RWPE1 (cell line): Measurements from ENCODE around the gene C1orf53.
"Not testable (repeated sequence)": the region's sequence is repeated elsewhere in the genome, so short reads cannot be mapped to it uniquely, and the experiment has no call there.

Experiments used
- CTCF ChIA-PET: fragments of 350-600 bp; sonication (Branson Sonifier 250); formaldehyde crosslinking; extraction: SDS; loops from one replicate; lab custom pipeline; 2021; lab: Yijun Ruan, JAX
- POLR2A ChIA-PET: fragments of 400-600 bp; formaldehyde crosslinking; extraction: SDS; loops from one replicate; lab custom pipeline; 2020; ENCODE audit warnings: antibody characterized with exemption; ENCODE audit not compliant: low non-redundant PET; lab: Yijun Ruan, JAX
- DNase-seq: peaks from one replicate; pipeline ENCODE4 v3.0.0; 2012; ENCODE audit warnings: low spot score
- H3K27ac ChIP-seq: fragments of 450-650 bp; 2 replicates; pipeline ENCODE4 v1.5.1; 2017
- TF ChIP-seq, protein P1 (sequence below): fragments of 450-650 bp; conservative IDR thresholded peaks from 2 replicates; pipeline ENCODE4 v1.5.1; 2017; ENCODE audit warnings: low read depth, mild to moderate bottlenecking

C1orf53 gene

DNA sequence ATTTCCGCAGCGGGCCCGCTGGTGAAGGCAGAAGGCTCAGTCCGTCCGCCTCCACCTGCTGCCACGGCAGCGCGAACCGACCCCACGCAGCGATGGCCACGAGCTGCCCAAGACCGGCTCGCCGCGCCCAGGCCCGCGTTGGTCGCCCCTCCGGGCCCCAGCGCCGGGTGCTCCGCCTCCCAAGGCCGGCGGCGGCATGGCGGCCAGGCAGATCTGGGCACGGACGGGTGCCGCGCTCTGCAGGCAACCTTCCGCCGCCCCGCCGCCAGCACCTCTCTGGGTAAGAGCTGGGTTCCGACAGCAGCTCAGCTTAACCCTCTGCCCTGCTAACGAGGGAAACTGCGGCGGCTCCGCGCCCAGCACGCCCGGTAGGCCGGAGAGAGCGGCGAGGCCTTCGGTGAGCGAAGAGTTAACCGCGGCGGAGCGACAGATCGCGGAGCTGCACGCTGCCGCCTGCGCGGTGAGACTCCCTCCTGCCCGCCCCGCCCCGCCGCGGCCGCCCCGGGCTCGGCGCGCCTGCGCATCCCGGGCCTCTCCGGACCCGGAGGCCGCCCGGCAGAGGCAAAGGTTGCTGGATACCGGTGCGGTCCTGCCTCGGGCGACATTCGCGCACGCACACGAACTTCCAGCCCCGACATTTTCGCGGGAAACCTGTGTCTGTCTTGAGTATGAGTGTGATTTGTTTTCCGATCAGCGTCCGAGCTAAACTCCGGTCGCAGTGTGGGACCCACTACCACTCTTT is at the start of gene C1orf53:
Gene C1orf53, plus strand, starts transcription at position 177 of the 742 bp plus-strand sequence. Its CDS starts 20 bp downstream, at position 197.
- H3K27ac ChIP-seq: peak within 1 kb of the TSS; percentile 91
- CTCF ChIA-PET: interaction anchor here (0.7 to 2.9 kb wide), 6 partner anchors 13 to 209 kb away, joined by 3 to 19 read pairs (median 3); no protein-coding TSS in a partner anchor
- TF ChIP-seq, protein P1, sequence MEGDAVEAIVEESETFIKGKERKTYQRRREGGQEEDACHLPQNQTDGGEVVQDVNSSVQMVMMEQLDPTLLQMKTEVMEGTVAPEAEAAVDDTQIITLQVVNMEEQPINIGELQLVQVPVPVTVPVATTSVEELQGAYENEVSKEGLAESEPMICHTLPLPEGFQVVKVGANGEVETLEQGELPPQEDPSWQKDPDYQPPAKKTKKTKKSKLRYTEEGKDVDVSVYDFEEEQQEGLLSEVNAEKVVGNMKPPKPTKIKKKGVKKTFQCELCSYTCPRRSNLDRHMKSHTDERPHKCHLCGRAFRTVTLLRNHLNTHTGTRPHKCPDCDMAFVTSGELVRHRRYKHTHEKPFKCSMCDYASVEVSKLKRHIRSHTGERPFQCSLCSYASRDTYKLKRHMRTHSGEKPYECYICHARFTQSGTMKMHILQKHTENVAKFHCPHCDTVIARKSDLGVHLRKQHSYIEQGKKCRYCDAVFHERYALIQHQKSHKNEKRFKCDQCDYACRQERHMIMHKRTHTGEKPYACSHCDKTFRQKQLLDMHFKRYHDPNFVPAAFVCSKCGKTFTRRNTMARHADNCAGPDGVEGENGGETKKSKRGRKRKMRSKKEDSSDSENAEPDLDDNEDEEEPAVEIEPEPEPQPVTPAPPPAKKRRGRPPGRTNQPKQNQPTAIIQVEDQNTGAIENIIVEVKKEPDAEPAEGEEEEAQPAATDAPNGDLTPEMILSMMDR: no peak
- POLR2A ChIA-PET: interaction anchor here (0.6 to 1.6 kb wide), 6 partner anchors 8 to 338 kb away, joined by 3 to 6 read pairs (median 4); partner anchors contain the start of genes DENND1B and LHX9
- peak; percentile 98 for DNase-seq

DNA sequence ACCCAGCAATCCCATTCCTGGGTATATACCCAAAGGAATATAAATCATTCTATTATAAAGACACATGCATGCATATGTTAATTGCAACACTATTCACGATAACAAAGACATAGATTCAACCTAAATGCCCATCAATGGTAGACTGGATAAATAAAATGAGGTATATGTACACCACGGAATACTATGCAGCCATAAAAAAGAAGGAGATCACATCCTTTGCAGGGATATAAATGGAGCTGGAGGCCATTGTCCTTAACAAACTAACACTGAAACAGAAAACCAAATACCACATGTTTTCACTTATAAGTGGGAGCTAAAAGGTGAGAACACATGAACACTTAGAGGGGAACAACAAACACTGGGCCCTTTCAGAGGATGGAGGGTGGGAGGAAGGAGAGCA is 46.7 kb upstream of the C1orf53 start:
- CTCF ChIA-PET: interaction anchor here (1.5 kb wide), 1 partner anchor 13 kb away, joined by 5 read pairs; no protein-coding TSS in a partner anchor
- H3K27ac ChIP-seq, DNase-seq, POLR2A ChIA-PET: not testable (repeated sequence)

DNA sequence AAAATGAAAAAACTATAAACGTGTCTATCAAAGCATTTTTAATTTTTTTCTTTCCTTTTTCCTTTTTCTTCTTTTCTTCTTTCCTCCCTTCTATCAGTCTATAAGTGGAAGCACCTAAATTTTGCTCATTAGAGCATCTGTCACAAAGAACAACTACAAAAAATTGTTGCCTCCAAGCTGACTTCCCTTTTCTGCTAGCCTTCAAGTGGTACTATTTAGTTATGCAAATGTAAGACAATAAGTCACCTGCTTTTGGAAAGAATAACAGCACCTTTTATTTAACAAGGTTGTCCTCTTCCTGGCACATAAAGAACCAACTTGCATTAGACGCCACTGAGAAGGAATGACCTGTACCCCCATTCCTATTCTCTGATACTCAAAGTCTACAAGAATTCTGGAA is 45.0 kb upstream of the C1orf53 start:
- no peak for DNase-seq
- ChIA-PET POLR2A (no interaction called here), CTCF (no interaction called here)
- no peak overlapping the region for H3K27ac ChIP-seq
- TF ChIP-seq, protein P1: no peak

DNA sequence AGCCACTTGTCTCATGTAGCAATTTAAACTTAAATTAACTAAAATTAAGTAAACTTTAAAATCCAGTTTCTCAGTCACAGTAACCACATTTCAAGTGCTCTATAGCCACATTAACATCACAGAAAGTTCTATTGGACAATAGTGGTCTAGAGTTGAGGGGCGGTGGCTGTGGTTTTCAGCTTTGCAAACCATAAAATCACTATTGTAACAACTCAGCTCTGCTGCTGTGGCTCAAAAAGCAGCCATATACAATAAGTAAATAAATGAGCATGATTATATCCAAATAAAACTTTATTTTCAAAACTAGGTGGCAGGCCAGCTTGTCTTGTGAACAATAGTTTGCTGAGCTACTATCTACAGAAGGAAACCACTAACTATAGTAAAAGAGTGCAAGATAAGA is 43.4 kb upstream of the C1orf53 start:
- DNase-seq: no peak
- POLR2A ChIA-PET: no interaction called here
- CTCF ChIA-PET: interaction anchor here (1.4 kb wide), 1 partner anchor 10 kb away, joined by 11 read pairs; no protein-coding TSS in a partner anchor
- H3K27ac ChIP-seq: no peak overlapping the region
- TF ChIP-seq, protein P1: no peak

DNA sequence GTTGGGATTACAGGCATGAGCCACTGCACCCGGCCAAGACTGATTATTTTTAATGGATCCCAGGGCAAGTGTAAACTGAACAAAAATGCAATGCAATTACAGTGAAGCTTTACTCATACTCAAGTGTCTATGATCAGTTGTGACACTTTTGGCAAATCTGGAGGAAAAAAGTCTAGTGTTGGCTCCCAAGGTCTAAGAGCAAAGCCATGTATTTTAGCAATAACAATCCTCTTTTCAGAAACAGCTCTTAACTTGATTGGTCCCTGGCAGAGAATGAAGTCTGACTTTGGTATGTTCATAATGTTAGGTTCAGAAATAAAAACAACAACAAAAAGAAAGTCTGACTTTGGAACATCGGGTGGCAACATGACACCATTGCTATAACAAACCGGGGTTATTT is 40.2 kb upstream of the C1orf53 start:
- no peak overlapping the region for H3K27ac ChIP-seq
- ChIA-PET CTCF (interaction anchor here (0.8 kb wide), 1 partner anchor 17 kb away, joined by 3 read pairs; no protein-coding TSS in a partner anchor), POLR2A (no interaction called here)
- TF ChIP-seq, protein P1: no peak
- no peak for DNase-seq

DNA sequence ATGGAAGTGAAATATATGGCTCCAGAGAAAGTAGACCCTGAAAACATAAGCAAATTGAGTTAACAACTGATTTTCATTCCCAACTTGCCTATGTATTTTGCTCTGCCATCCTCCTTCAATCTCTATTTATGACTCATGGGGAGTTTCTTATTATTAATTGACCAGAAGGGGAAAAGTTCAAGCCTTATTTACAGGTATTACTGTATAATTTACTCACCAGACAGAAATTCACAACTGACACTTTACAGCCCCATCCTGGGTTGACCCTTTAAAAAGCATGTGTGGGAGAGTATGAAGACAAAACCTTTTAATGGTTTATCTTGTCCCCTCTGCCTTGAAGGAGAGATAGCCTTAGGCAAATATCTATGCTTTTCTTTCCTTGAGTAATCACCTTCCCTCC is 39.8 kb upstream of the C1orf53 start:
- DNase-seq: peak; percentile 42
- TF ChIP-seq, protein P1: no peak
- POLR2A ChIA-PET: no interaction called here
- CTCF ChIA-PET: no interaction called here
- H3K27ac ChIP-seq: no peak overlapping the region

DNA sequence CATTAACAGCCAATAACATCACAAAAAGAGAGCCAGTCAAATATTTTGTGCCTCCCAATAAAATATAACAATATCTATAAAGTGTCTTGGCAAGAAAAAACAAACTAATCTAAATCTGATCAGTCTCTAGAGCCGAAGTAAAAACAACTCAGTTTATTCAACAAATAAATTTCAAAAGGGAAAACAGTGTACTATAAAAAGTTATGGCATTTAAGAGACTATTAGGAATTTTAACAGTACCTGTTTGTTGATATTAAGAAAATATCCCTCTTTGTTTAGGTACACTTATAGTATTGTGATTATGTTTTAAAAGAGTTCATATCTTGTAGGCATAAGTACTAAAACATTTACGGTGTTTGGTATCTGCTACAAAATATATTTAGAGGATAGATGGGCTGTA is 36.6 kb upstream of the C1orf53 start:
- ChIA-PET CTCF (interaction anchor here (0.7 to 1.6 kb wide), 2 partner anchors 49 to 1511 kb away, joined by 3 to 4 read pairs; no protein-coding TSS in a partner anchor), POLR2A (no interaction called here)
- no peak overlapping the region for H3K27ac ChIP-seq
- TF ChIP-seq, protein P1: no peak
- DNase-seq: no peak
